Gastroesophageal sphincter (tissue), 4 donors: ENCODE measurements around the gene B9D2. TPM values are rescaled to one million over a fixed set of nuclear protein-coding genes. Genes with fewer than 3 reads are reported as not detected.
"Not testable (repeated sequence)": the region's sequence is repeated elsewhere in the genome, so short reads cannot be mapped to it uniquely, and the experiment has no call there.

ENCODE experiments used
- ATAC-seq: fragments of 150-250 bp; one replicate; pipeline ENCODE4 v1.9.1; 2016; ENCODE audit warnings: mild to moderate bottlenecking, moderate library complexity
- H3K27ac ChIP-seq, 4 donors: fragments of 200-600 bp; sonication (generic) in 3 of 4; 1 replicate in 3 of 4; 2 replicates in 1 of 4; pipeline ENCODE4 v1.5.1; 2016 to 2019
- H3K27me3 ChIP-seq: fragments of 200-600 bp; sonication (generic); one replicate; pipeline ENCODE4 v1.5.1; 2019
- H3K36me3 ChIP-seq, 2 donors: fragments of 200-600 bp; sonication (generic); one replicate each; pipeline ENCODE4 v1.5.1; 2019; ENCODE audit warnings: control low read depth in 1 of 2
- H3K4me1 ChIP-seq, 3 donors: fragments of 200-600 bp; sonication (generic); 1 replicate in 2 of 3; 2 replicates in 1 of 3; pipeline ENCODE4 v1.5.1; 2016 to 2019; ENCODE audit warnings: control low read depth in 2 of 3
- H3K4me3 ChIP-seq, 2 donors: fragments of 200-600 bp; sonication (generic); one replicate each; pipeline ENCODE4 v1.5.1; 2019; ENCODE audit warnings: mild to moderate bottlenecking in 1 of 2, moderate library complexity in 1 of 2
- H3K9me3 ChIP-seq, 3 donors: fragments of 200-600 bp; sonication (generic); one replicate each; pipeline ENCODE4 v1.5.1; 2017 to 2019; ENCODE audit warnings: control low read depth in 2 of 3
- CTCF ChIP-seq, 4 experiments: fragments of 200-600 bp in 2 of 4; fragments of 450-650 bp in 2 of 4; sonication (generic) in 1 of 4; IDR thresholded peaks; one replicate each; pipeline ENCODE4 v1.5.1; 2017 to 2019; ENCODE audit warnings: antibody characterized with exemption in 4 of 4, mild to moderate bottlenecking in 2 of 4, moderate library complexity in 2 of 4
- EP300 ChIP-seq: sonication (generic); formaldehyde crosslinking; IDR thresholded peaks from one replicate; pipeline ENCODE4 v1.6.1; 2017; ENCODE audit warnings: antibody characterized with exemption, mild to moderate bottlenecking
- POLR2A ChIP-seq, 2 donors: fragments of 450-650 bp; IDR thresholded peaks; one replicate each; pipeline ENCODE4 v1.6.1; 2017; ENCODE audit warnings: antibody characterized with exemption in 2 of 2, mild to moderate bottlenecking in 2 of 2, moderate library complexity in 1 of 2
- POLR2AphosphoS5 ChIP-seq: sonication (generic); formaldehyde crosslinking; IDR thresholded peaks from one replicate; pipeline ENCODE4 v1.6.1; 2017; ENCODE audit warnings: antibody characterized with exemption
- WGBS, 2 donors: methylation state at CpG; one replicate each; pipeline ENCODE4 v1.1.5; 2018; ENCODE audit warnings: low coverage in 1 of 2; 5-methylcytosine and 5-hydroxymethylcytosine counted together
- total RNA-seq, 4 donors: library from RNA; depleted of rRNA; stranded (reverse); fragments of >200 nt; gene quantifications; one replicate each; pipeline ENCODE4 v1.1.0, GENCODE V29; 2016

Gene B9D2
- total RNA-seq, 4 donors from 2014 or later, result 5.2 to 10.1 (median 6.7) TPM

GRCh38 chr19:41395355-41395754 is 31.4 kb upstream of the B9D2 start:
- ATAC-seq, result no peak
- peaks cover 4 to 43% (median 11%) of the 10 kb centered on the region in 3 donors for H3K4me1 ChIP-seq
- no peak overlapping the region for H3K4me3 ChIP-seq
- no peak overlapping the region for H3K27ac ChIP-seq
- no peaks in the 10 kb centered on the region for H3K27me3 ChIP-seq
- TF ChIP-seq EP300, result no peak
- no peak for TF ChIP-seq POLR2A (IDR thresholded peaks at IDR 0.05)
- no peak for TF ChIP-seq CTCF (IDR thresholded peaks at IDR 0.05)
- TF ChIP-seq POLR2AphosphoS5, result no peak
- peaks cover 0 to 24% of the 10 kb centered on the region in 2 donors for H3K36me3 ChIP-seq
- 76% methylated on average over 5 to 6 of the region's 6 CpGs for WGBS, 2 donors
- H3K9me3 ChIP-seq, result no peaks in the 10 kb centered on the region

- no peaks in the 10 kb centered on the region for H3K9me3 ChIP-seq
- WGBS, 2 donors, result 66 to 87% methylated on average over 5 to 8 of the region's 12 CpGs
- no peak overlapping the region for H3K4me3 ChIP-seq
- TF ChIP-seq POLR2A (IDR thresholded peaks at IDR 0.05) (no peak), POLR2AphosphoS5 (no peak), CTCF (IDR thresholded peaks at IDR 0.05) (no peak), EP300 (no peak)
- ATAC-seq, result no peak
- H3K27ac ChIP-seq, result no peak overlapping the region
- H3K36me3 ChIP-seq, result peaks cover 0 to 45% of the 10 kb centered on the region in 2 donors
- H3K4me1 ChIP-seq, result peaks cover 0 to 21% (median 7%) of the 10 kb centered on the region in 3 donors
- H3K27me3 ChIP-seq, result no peaks in the 10 kb centered on the region
Observed at GRCh38 chr19:41392775-41393174, 28.8 kb upstream of the B9D2 start.

GRCh38 chr19:41391618-41392017 is 27.7 kb upstream of the B9D2 start:
- no peak for TF ChIP-seq CTCF (IDR thresholded peaks at IDR 0.05)
- TF ChIP-seq POLR2A (IDR thresholded peaks at IDR 0.05), result no peak
- TF ChIP-seq POLR2AphosphoS5, result no peak
- TF ChIP-seq EP300, result no peak
- H3K4me1 ChIP-seq, result peaks cover 0 to 16% (median 2%) of the 10 kb centered on the region in 3 donors
- no peak overlapping the region for H3K27ac ChIP-seq
- H3K36me3 ChIP-seq, result peaks cover 0 to 56% of the 10 kb centered on the region in 2 donors
- ATAC-seq, result no peak
- no peaks in the 10 kb centered on the region for H3K9me3 ChIP-seq
- WGBS, 2 donors, result no CpG with 5 or more reads among the region's 11 CpGs
- H3K27me3 ChIP-seq, result no peaks in the 10 kb centered on the region
- no peak overlapping the region for H3K4me3 ChIP-seq

GRCh38 chr19:41386442-41386841 is 22.5 kb upstream of the B9D2 start:
- no peaks in the 10 kb centered on the region for H3K27me3 ChIP-seq
- H3K4me3 ChIP-seq, result no peak overlapping the region
- ATAC-seq, result peak; percentile 55
- 60% methylated on average over 1 of the region's 13 CpGs; no CpG with 5 or more reads in 1 of the 2 donors for WGBS, 2 donors
- no peaks in the 10 kb centered on the region for H3K4me1 ChIP-seq
- H3K27ac ChIP-seq, result no peak overlapping the region
- no peaks in the 10 kb centered on the region for H3K9me3 ChIP-seq
- peaks cover 0 to 92% of the 10 kb centered on the region in 2 donors for H3K36me3 ChIP-seq
- no peak for TF ChIP-seq POLR2A (IDR thresholded peaks at IDR 0.05)
- TF ChIP-seq CTCF (IDR thresholded peaks at IDR 0.05), result no peak
- TF ChIP-seq POLR2AphosphoS5, result no peak
- no peak for TF ChIP-seq EP300

- no peak overlapping the region for H3K4me3 ChIP-seq
- H3K27ac ChIP-seq, result no peak overlapping the region
- H3K27me3 ChIP-seq, result no peaks in the 10 kb centered on the region
- ATAC-seq, result no peak
- no peaks in the 10 kb centered on the region for H3K4me1 ChIP-seq
- no peaks in the 10 kb centered on the region for H3K9me3 ChIP-seq
- 94% methylated on average over 5 of the region's 5 CpGs; no CpG with 5 or more reads in 1 of the 2 donors for WGBS, 2 donors
- no peak for TF ChIP-seq POLR2AphosphoS5
- no peak for TF ChIP-seq EP300
- TF ChIP-seq POLR2A (IDR thresholded peaks at IDR 0.05), result no peak
- TF ChIP-seq CTCF (IDR thresholded peaks at IDR 0.05), result no peak
- peaks cover 0 to 76% of the 10 kb centered on the region in 2 donors for H3K36me3 ChIP-seq
Observed at GRCh38 chr19:41384351-41384750, 20.4 kb upstream of the B9D2 start.

- not testable (repeated sequence) for H3K4me3 ChIP-seq, H3K27me3 ChIP-seq, ATAC-seq, H3K9me3 ChIP-seq, H3K4me1 ChIP-seq, H3K27ac ChIP-seq
- peaks cover 0 to 49% of the 10 kb centered on the region in 2 donors for H3K36me3 ChIP-seq
- WGBS, 2 donors, result 100% methylated on average over 8 of the region's 8 CpGs; no CpG with 5 or more reads in 1 of the 2 donors
Observed at GRCh38 chr19:41381536-41381935, 17.6 kb upstream of the B9D2 start.
